Ovary (tissue), 9 donors: Measurements from ENCODE around the gene CELF2. TPM values are rescaled to one million over a fixed set of nuclear protein-coding genes. Genes with fewer than 3 reads are reported as not detected.
"Not testable (repeated sequence)": the region's sequence is repeated elsewhere in the genome, so short reads cannot be mapped to it uniquely, and the experiment has no call there.

Source experiments
- DNase-seq, 5 donors: peaks; one replicate each; pipeline ENCODE4 v3.0.0-alpha.2; 2019 to 2020
- H3K27ac ChIP-seq, 2 donors: fragments of 200-600 bp; one replicate each; pipeline versions ENCODE4 v1.5.1 to v1.8.0; 2019 to 2022
- H3K27me3 ChIP-seq: fragments of 200-600 bp; one replicate; pipeline ENCODE4 v1.8.0; 2022
- H3K36me3 ChIP-seq: fragments of 200-600 bp; sonication (generic); one replicate; pipeline ENCODE4 v1.5.1; 2019
- H3K4me1 ChIP-seq: one replicate; pipeline ENCODE4 v1.8.1; 2013; ENCODE audit warnings: mild to moderate bottlenecking, moderate library complexity; ENCODE audit not compliant: insufficient read depth
- H3K4me3 ChIP-seq: fragments of 200-600 bp; sonication (generic); one replicate; pipeline ENCODE4 v1.5.1; 2017
- H3K9me3 ChIP-seq, 2 donors: fragments of 200-600 bp in 1 of 2; sonication (generic) in 1 of 2; one replicate each; pipeline versions ENCODE4 v1.5.1 to v1.8.1; 2013 to 2019; ENCODE audit warnings: mild to moderate bottlenecking in 1 of 2, moderate library complexity in 1 of 2
- EP300 ChIP-seq: sonication (generic); formaldehyde crosslinking; IDR thresholded peaks from one replicate; pipeline ENCODE4 v1.6.1; 2017; ENCODE audit warnings: antibody characterized with exemption
- POLR2A ChIP-seq: fragments of 450-650 bp; IDR thresholded peaks from one replicate; pipeline ENCODE4 v1.6.1; 2017; ENCODE audit warnings: antibody characterized with exemption, mild to moderate bottlenecking, moderate library complexity
- WGBS, 3 donors: extraction: QIAGEN DNeasy Blood & Tissue Kit in 1 of 3; methylation state at CpG; one replicate each; pipeline versions ENCODE4 v1.1.5 to v1.1.7; 2013 to 2017; 5-methylcytosine and 5-hydroxymethylcytosine counted together
- intact Hi-C, 4 donors: fragments of 100-400 bp; cut with DNase I; formaldehyde crosslinking; loops; one replicate each; pipeline versions ENCODE4 v1.11.0 to v1.15.1; 2022 to 2023
- polyA plus RNA-seq, 2 donors: library from polyadenylated mRNA; stranded (reverse); fragments of 200-250 nt in 1 of 2; fragments of 350-450 nt in 1 of 2; fragmentation: Illumina TruSeq in 1 of 2; extraction: RNeasy Lipid Tissue Mini Kit (QIAGEN cat#74804) in 1 of 2; gene quantifications; one replicate each; pipeline ENCODE4 v1.2.3, GENCODE V29; 2013 to 2014
- total RNA-seq, 7 donors: library from RNA; depleted of rRNA in 2 of 7; stranded (reverse); fragments of >200 nt in 2 of 7; fragmentation: NEBNext Ultra II Directional in 3 of 7; extraction: Animal tissue kit (Norgen Biotek cat#: 25700) in 3 of 7; gene quantifications; one replicate each; pipeline versions ENCODE4 v1.1.0 to v1.2.4, GENCODE V29; 2016 to 2023
- TF ChIP-seq, protein P1 (sequence below), 3 donors: fragments of 450-650 bp in 2 of 3; fragments of 200-600 bp in 1 of 3; IDR thresholded peaks; one replicate each; pipeline versions ENCODE4 v1.5.1 to v1.8.0; 2016 to 2022; ENCODE audit warnings: antibody characterized with exemption in 3 of 3, mild to moderate bottlenecking in 1 of 3
- donor health status: DM: no; HTN: no; CAD: no; lungs with moderate emphysema.
- donor health status: DM: no; HTN: no; CAD: no.
- donor health status: Bipolar disorder and iron deficiency.
- donor health status: DM: yes; HTN: yes; CAD: no.
- donor health status: DM: no; HTN: no; CAD: no.
- donor health status: DM: yes; HTN: yes; CAD: no.

CELF2 gene
- total and polyA plus RNA-seq, 9 donors, result 38.8 to 107 (median 69.0) TPM

DNA sequence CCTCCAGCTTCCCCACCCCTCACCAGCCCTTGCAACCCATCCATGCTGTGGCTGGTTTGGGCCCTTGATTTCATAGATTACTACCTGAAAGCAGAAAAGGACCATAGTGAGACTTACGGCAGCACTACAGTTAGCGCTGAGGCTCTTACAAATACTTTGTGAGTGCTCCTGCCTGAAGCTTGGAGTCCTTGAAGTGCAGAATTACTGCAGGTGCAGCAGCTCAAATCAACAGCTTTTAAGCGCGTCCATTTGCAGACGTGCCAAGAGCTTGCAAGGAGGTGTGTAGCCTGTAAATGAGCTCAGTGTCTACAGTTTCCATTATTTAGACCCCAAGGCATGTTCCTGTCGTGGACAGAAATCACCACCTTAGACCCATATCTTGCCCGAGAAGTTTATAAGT, 103.0 kb downstream of the CELF2 start:
- H3K9me3 ChIP-seq, result no peaks in the 10 kb centered on the region
- no peaks in the 10 kb centered on the region for H3K27me3 ChIP-seq
- no peaks in the 10 kb centered on the region for H3K4me1 ChIP-seq
- intact Hi-C loops, result no loop called here
- 83 to 91% (median 89%) methylated on average over 7 of the region's 7 CpGs for WGBS, 3 donors
- TF ChIP-seq POLR2A (no peak), EP300 (no peak)
- TF ChIP-seq, protein P1, sequence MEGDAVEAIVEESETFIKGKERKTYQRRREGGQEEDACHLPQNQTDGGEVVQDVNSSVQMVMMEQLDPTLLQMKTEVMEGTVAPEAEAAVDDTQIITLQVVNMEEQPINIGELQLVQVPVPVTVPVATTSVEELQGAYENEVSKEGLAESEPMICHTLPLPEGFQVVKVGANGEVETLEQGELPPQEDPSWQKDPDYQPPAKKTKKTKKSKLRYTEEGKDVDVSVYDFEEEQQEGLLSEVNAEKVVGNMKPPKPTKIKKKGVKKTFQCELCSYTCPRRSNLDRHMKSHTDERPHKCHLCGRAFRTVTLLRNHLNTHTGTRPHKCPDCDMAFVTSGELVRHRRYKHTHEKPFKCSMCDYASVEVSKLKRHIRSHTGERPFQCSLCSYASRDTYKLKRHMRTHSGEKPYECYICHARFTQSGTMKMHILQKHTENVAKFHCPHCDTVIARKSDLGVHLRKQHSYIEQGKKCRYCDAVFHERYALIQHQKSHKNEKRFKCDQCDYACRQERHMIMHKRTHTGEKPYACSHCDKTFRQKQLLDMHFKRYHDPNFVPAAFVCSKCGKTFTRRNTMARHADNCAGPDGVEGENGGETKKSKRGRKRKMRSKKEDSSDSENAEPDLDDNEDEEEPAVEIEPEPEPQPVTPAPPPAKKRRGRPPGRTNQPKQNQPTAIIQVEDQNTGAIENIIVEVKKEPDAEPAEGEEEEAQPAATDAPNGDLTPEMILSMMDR (IDR thresholded peaks at IDR 0.05), result no peak
- no peak overlapping the region for H3K27ac ChIP-seq
- no peak overlapping the region for H3K4me3 ChIP-seq
- no peak for DNase-seq
- H3K36me3 ChIP-seq, result no peaks in the 10 kb centered on the region

- H3K4me3 ChIP-seq, DNase-seq, H3K27me3 ChIP-seq, H3K9me3 ChIP-seq, H3K4me1 ChIP-seq, H3K27ac ChIP-seq, intact Hi-C loops, H3K36me3 ChIP-seq: not testable (repeated sequence)
- 44 to 90% (median 63%) methylated on average over 2 of the region's 2 CpGs for WGBS, 3 donors
Observed at GRCh38 chr10:11123892-11124291, 106.2 kb downstream of the CELF2 start.

GRCh38 chr10:11125004-11125403, 107.3 kb downstream of the CELF2 start:
- TF ChIP-seq, protein P1 (IDR thresholded peaks at IDR 0.05), result no peak
- TF ChIP-seq EP300 (no peak), POLR2A (no peak)
- no peaks in the 10 kb centered on the region for H3K9me3 ChIP-seq
- WGBS, 3 donors, result 89 to 95% (median 89%) methylated on average over 3 of the region's 3 CpGs
- H3K4me3 ChIP-seq, result no peak overlapping the region
- H3K27ac ChIP-seq, result no peak overlapping the region
- H3K27me3 ChIP-seq, result no peaks in the 10 kb centered on the region
- no peaks in the 10 kb centered on the region for H3K36me3 ChIP-seq
- intact Hi-C loops, result no loop called here
- H3K4me1 ChIP-seq, result no peaks in the 10 kb centered on the region
- no peak for DNase-seq

DNA sequence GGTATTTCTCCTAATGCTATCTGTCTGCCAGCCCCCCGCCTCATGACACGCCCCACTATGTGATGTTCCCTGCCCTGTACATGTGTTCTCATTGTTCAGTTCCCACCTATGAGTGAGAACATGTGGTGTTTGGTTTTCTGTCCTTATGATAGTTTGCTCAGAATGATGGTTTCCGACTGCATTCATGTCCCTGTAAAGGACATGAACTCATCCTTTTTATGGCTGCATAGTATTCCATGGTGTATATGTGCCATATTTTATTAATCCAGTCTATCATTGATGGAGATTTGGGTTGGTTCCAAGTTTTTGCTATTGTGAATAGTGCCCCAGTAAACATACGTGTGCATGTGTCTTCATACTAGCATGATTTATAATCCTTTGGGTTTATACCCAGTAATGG, 109.3 kb downstream of the CELF2 start:
- H3K9me3 ChIP-seq, intact Hi-C loops, H3K36me3 ChIP-seq, H3K27me3 ChIP-seq, H3K27ac ChIP-seq, H3K4me1 ChIP-seq, DNase-seq, H3K4me3 ChIP-seq: not testable (repeated sequence)
- WGBS, 3 donors, result 95 to 97% (median 97%) methylated on average over 4 of the region's 4 CpGs

DNA sequence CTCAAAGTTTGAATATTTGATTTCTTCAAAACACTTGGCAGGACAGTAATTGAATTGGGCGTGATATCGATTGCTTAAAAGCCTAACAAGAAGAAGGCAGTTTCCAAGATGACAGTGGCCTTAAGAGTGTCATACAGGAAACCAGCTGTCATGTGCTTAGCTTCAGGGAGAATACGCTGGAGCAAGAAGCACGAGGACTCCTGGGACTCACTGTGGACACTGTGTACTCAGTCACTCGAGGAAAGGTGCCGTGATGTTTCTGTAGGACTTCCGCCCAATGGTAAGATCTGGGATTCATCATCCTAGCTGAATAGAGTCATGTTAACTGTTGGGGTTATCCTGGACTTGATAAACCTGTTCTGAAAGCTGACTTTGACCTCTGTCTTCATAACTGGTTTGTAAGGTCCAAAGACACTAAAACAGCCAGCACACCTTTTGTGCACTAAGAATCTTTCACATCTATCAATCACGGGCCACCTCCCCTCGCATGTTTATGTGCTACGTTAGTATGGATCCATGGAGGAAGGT, 113.5 kb downstream of the CELF2 start:
- TF ChIP-seq POLR2A, result no peak
- no peak for TF ChIP-seq EP300
- TF ChIP-seq, protein P1 (IDR thresholded peaks at IDR 0.05), result no peak
- H3K27ac ChIP-seq, result no peak overlapping the region
- 96 to 98% (median 97%) methylated on average over 10 of the region's 10 CpGs for WGBS, 3 donors

GRCh38 chr10:11134411-11134810, 116.7 kb downstream of the CELF2 start:
- no peaks in the 10 kb centered on the region for H3K9me3 ChIP-seq
- intact Hi-C loops, result no loop called here

More for the DNA sequence above, 113.5 kb downstream of the CELF2 start:
- Histone ChIP-seq H3K27me3 (no peaks in the 10 kb centered on the region), H3K9me3 (no peaks in the 10 kb centered on the region), H3K36me3 (no peaks in the 10 kb centered on the region), H3K4me1 (no peaks in the 10 kb centered on the region), H3K4me3 (no peak overlapping the region)
- intact Hi-C loops, result no loop called here
- no peak for DNase-seq

More at GRCh38 chr10:11134411-11134810, 116.7 kb downstream of the CELF2 start:
- no peaks in the 10 kb centered on the region for H3K4me1 ChIP-seq
- DNase-seq, result no peak
- TF ChIP-seq EP300 (no peak), POLR2A (no peak)
- TF ChIP-seq, protein P1 (IDR thresholded peaks at IDR 0.05), result no peak
- no peak overlapping the region for H3K4me3 ChIP-seq
- H3K36me3 ChIP-seq, result no peaks in the 10 kb centered on the region
- no peak overlapping the region for H3K27ac ChIP-seq
- no peaks in the 10 kb centered on the region for H3K27me3 ChIP-seq
- 92 to 99% (median 94%) methylated on average over 7 of the region's 7 CpGs for WGBS, 3 donors
